BE2C (cell line): ENCODE measurements around the gene CEACAM16.

ENCODE experiments used
- DNase-seq: peaks from one replicate; pipeline ENCODE4 v3.0.0-alpha.2; 2020
- H3K27me3 ChIP-seq: fragments of 250-450 bp; sonication (Bioruptor Pico); 2 replicates; pipeline ENCODE4 v1.5.1; 2020; ENCODE audit warnings: mild to moderate bottlenecking
- H3K36me3 ChIP-seq: fragments of 250-450 bp; sonication (Bioruptor Pico); 2 replicates; pipeline ENCODE4 v1.5.1; 2020; ENCODE audit warnings: mild to moderate bottlenecking
- H3K4me1 ChIP-seq: fragments of 250-450 bp; sonication (Bioruptor Pico); 2 replicates; pipeline ENCODE4 v1.5.1; 2020
- H3K4me3 ChIP-seq: 2 replicates; pipeline ENCODE4 v1.5.1; 2011; ENCODE audit warnings: low read depth, low read length
- H3K9me3 ChIP-seq: fragments of 250-450 bp; sonication (Bioruptor Pico); 2 replicates; pipeline ENCODE4 v1.5.1; 2020
- CTCF ChIP-seq: IDR thresholded peaks from 2 replicates; pipeline ENCODE4 v1.5.1; 2012; ENCODE audit warnings: mild to moderate bottlenecking, low read depth, low read length

The CEACAM16 gene

GRCh38 chr19:44728178-44728577 lies 29.2 kb downstream of the CEACAM16 start:
- no peaks in the 10 kb centered on the region for H3K9me3 ChIP-seq

GRCh38 chr19:44729516-44730033 lies 30.6 kb downstream of the CEACAM16 start:
- Histone ChIP-seq H3K36me3 (no peaks in the 10 kb centered on the region), H3K9me3 (no peaks in the 10 kb centered on the region), H3K27me3 (no peaks in the 10 kb centered on the region), H3K4me3 (no peak overlapping the region), H3K4me1 (no peaks in the 10 kb centered on the region)
- no peak for DNase-seq
- no peak for TF ChIP-seq CTCF

More at GRCh38 chr19:44728178-44728577, 29.2 kb downstream of the CEACAM16 start:
- no peak for DNase-seq
- TF ChIP-seq CTCF, result no peak
- Histone ChIP-seq H3K4me3 (no peak overlapping the region), H3K4me1 (no peaks in the 10 kb centered on the region), H3K27me3 (no peaks in the 10 kb centered on the region), H3K36me3 (no peaks in the 10 kb centered on the region)

- H3K9me3 ChIP-seq, result no peaks in the 10 kb centered on the region
- H3K27me3 ChIP-seq, result no peaks in the 10 kb centered on the region
- H3K36me3 ChIP-seq, result no peaks in the 10 kb centered on the region
- no peaks in the 10 kb centered on the region for H3K4me1 ChIP-seq
- no peak overlapping the region for H3K4me3 ChIP-seq
- no peak for DNase-seq
- TF ChIP-seq CTCF, result no peak
Observed at GRCh38 chr19:44731081-44731480, 32.1 kb downstream of the CEACAM16 start.

- Histone ChIP-seq H3K4me3 (no peak overlapping the region), H3K27me3 (no peaks in the 10 kb centered on the region), H3K9me3 (no peaks in the 10 kb centered on the region), H3K4me1 (no peaks in the 10 kb centered on the region), H3K36me3 (no peaks in the 10 kb centered on the region)
- TF ChIP-seq CTCF, result no peak
- DNase-seq, result no peak
Observed at GRCh38 chr19:44731622-44732021, 32.7 kb downstream of the CEACAM16 start.

GRCh38 chr19:44732235-44733014 lies 33.5 kb downstream of the CEACAM16 start:
- H3K27me3 ChIP-seq, result no peaks in the 10 kb centered on the region
- no peak overlapping the region for H3K4me3 ChIP-seq
- DNase-seq, result no peak
- H3K4me1 ChIP-seq, result no peaks in the 10 kb centered on the region
- no peaks in the 10 kb centered on the region for H3K9me3 ChIP-seq
- no peaks in the 10 kb centered on the region for H3K36me3 ChIP-seq
- no peak for TF ChIP-seq CTCF

- H3K4me1 ChIP-seq, result no peaks in the 10 kb centered on the region
- no peaks in the 10 kb centered on the region for H3K36me3 ChIP-seq
- H3K27me3 ChIP-seq, result no peaks in the 10 kb centered on the region
- TF ChIP-seq CTCF, result no peak
- no peak overlapping the region for H3K4me3 ChIP-seq
- H3K9me3 ChIP-seq, result no peaks in the 10 kb centered on the region
- DNase-seq, result no peak
Observed at GRCh38 chr19:44734357-44734756, 35.4 kb downstream of the CEACAM16 start.
